ENCODE measurements around the gene AMN1.
"Not testable (repeated sequence)": the region's sequence is repeated elsewhere in the genome, so short reads cannot be mapped to it uniquely, and the experiment has no call there.

The AMN1 gene

DNA sequence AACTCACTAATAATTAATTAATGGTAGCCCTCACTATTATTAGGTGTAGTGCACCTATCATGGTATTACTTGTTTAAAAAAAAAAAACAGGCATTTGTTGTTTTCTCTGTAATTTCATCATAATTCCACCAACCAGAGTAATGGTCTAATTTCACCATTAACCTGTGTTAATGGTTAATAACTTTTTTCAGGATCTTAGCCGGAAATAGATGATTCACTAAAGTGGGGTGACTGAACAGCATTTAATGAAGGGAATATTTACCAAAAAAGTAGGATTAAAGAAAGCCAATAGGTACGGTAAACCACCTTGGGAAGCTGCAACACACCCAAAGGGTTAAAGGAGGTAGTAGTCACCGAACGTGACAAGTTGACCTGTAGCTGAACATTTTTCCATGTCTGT is 56.3 kb downstream of the AMN1 start:
- DNase-seq = no peak

DNA sequence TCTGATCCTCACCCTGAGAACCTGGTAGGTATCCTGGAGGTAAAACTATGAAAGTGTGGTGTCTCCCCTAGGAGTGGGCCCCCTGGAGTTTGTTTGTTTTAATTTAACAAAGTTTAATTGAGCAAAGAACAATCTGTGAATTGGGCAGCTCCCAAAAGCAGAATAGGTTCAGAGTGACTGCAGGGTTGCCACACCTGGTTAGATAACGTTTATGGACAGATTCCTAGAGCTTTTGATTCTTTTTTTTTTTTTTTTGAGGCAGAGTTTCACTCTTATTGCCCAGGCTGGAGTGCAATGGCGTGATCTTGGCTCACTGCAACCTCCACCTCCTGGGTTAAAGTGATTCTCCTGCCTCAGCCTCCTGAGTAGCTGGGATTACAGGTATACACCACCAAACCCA is 59.2 kb downstream of the AMN1 start:
- not testable (repeated sequence) for DNase-seq

DNA sequence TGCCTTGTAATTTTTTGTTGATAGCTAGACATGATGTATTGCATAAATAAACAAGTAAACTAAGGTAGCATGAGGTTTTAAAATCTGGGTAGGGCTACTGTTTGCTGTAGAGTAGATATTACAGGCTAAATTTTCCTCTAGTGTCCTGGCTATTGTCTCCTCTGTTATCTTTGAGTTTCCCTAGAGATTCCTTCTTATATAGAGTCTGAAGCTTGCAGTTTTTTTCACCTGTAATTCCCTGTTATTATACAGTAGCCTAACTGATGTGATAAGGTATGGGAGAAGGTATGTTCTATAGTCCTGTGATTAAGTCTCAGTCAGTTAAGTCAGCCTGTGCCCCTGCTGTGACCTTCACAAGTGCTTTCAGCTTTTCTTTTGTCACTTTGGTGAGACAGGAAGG is 59.8 kb downstream of the AMN1 start:
- no peak for DNase-seq

DNA sequence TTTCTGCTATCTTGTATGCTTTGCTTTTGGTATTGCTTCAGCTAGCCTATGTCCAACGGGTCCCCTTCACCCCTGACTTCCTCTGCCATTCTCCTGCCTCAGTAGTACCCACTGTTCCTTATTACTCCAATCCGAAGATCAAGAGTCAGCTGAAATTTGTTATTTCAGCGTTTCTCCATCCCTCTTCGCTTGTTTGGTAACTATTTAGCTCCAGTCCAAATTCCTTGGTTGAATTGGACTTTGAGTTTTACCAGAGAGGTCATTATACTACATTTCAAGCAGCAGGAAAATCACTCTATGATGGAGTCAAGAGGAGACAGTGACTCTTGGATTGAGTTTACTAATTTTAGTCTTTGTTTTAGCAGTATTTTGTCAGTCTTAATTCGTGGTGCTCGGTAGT is 64.8 kb downstream of the AMN1 start:
- no peak for DNase-seq

DNA sequence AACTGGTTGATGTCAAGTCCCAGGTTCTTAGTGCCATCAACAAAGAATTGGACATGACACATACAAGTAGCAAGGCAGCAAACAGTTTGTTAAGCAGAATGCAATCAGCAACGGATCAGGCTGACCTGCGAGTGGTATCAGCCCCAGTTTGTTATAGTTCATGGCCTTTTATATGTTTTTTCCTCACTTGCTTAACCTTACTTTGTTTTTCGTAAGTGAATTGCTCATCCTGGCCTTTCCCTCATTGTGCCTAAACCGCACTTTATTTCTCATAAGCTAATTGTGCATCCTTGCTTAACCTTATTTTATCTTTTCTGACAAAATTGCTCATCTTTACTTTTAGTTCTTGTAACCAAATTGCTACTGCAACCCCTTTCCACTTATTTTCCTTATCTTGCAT is 65.2 kb downstream of the AMN1 start:
- no peak for DNase-seq

DNA sequence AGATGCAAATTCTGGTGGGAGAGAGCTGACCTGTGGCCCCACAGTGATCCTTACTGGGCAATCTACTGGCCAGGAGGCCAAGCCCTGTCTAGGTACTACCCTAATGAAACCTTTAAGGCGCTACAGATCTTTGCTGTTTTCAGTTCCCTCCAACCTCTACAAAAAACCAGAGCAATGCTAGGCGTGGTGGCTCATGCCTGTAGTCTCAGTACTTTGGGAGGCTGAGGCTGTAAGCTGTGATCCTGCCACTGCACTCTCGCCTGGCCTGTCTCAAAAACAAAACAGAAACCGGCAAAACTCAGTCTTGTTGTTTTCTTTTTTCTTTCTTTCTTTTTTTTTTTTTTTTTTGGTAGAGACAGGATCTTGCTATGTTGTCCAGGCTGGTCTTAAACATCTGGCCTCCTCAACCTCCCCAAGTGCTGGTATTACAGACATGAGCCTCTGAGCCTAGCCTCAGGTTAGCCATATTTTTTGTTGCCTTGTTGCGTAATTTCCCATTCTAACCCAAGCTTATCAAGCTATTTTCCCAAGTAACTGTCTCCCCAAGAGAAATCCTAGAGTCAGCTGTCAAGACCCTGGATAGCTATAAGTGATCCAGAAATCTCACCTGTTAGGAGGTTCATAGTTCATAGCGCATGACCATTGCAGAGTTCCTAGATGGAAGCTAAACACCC is 66.5 kb downstream of the AMN1 start:
- DNase-seq = no peak

DNA sequence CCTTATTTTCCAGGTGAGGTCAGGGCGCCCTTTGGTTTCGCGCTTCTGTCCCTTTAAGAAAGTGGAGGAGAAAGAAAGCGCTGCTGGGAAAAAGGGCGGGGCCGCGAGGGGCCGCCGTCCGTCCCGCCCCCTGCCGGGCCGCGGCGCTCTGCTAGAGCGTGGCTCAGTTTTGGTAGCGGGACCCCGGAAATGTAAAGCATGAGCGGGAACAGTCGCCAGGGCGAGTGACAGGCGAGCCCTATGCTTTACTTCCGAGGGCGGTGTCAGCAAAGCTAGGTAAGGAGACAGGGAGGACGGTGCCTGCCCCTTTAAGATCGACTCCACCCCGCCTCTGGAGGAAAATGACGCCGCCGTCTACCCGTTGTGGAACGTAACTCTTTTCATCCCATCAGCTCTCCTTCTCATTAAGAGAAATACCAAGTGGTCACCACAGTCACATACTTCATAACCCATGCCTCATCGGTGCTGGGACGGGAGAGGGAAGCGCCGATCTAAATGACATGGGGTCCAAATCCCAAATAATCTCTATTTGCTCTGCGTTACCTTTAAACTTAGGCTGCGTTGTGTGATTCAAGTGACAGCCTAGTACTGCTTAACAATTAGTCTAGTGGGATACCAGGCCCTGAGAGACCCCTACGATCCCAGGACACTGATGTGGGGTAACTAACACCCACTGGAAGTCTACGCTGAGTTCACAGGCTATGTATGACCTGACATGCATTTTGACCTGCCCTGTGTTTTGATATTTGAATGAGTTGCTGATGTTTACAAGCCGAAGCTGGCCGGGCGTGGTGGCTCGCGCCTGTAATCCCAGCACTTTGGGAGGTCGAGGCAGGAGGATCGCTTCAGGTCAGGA is 69.5 kb downstream of the AMN1 start, which contains the start of gene ETFBKMT:
TSS of gene ETFBKMT (plus strand) at position 602 of the 856 bp plus-strand sequence. CDS start 2,266 bp downstream, outside the sequence.
- DNase-seq = peak; percentile 69

DNA sequence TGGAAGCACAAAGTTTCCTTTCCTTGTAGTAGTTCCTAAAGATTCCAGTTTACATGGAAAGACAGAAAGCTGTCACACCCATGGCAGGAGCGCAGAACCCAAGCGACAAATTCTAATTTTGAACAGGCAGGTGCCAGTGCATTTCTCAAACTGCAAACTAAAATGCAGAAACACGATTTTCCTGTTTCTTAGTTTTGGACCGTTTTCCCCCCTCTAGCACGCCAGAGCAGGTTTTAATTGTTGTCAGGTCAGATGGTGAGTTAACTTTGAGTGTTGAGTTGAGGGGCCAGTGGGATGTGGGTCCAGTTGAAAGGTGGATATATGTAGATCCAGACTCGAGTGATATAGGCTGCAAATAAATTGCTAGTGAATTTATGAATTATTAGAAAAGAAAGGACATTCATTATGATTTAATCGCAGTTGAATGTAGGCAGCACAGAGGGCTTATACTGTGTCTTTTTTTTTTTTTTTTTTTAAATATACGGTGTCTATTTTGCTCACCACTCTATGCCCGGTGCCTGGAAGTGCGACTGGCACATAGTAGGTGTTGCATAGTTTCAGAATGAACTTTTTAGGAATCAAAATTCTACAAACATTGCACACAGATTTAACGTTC is 70.2 kb downstream of the AMN1 start:
- DNase-seq = no peak

DNA sequence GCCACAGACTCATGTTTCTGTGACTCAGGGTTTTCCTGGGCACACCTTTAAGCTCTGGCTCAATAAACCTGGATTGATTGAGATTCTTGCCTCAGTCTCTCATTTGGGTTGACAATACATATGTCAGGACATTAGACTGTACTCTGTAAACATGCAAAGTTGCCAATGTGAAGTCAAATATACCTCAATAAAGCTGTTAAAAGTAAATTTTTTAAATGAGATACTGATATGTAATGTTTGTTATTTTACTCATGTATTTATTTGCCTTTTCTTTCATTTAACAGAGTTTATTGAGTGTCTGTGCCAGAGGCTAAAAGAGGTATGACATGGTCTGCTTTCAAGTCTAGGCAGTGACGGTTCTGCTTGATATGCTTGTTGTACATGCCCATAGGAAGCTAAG is 73.0 kb downstream of the AMN1 start:
- DNase-seq = no peak

DNA sequence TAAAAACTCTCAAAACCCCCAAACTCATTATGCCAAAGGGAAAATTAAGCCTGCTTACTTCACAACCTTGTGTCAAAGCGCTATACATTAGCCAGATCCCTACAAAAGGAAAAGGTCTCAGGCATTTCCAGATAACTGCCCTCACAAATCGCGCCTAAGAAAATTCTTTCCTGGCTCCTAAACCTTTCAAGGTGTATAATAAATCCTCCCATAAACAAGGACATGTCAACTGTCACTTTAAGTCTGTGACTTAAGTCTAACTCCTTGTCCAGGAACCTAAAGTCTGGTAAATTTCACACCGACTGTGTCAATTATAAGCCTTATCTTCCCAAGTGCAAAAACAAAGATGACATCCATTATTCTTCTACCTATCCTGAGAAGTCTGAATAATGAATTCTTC is 73.6 kb downstream of the AMN1 start:
- DNase-seq = no peak

DNA sequence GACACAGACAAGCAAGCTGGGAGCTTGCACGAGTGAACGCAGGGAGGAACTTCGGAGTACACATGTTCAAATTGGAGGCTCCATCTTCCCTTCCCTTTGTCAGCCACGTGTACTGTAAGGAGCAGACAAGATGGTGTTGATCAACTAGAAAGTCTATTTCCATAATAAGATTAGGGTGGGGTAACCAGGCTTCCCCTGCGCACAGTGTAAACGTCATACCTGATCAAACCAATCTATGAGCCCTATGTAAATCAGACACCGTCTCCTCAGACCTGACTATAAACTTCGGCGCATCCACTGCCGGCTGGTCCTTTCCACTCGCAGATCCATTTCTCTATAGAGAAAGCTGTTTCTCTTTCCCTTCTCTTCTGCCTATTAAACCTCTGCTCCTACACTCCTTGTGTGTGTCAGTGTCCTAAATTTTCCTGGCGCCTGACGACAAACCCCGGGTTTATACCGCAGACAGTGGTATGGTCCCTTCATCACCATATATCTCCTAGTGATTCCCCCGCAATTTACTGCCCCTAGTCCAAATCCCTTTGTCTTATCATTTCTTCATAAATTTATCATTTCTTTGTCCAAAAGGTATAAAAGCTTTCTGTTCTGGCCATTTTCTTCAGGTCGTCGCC is 76.8 kb downstream of the AMN1 start:
- peak; percentile 74 for DNase-seq

DNA sequence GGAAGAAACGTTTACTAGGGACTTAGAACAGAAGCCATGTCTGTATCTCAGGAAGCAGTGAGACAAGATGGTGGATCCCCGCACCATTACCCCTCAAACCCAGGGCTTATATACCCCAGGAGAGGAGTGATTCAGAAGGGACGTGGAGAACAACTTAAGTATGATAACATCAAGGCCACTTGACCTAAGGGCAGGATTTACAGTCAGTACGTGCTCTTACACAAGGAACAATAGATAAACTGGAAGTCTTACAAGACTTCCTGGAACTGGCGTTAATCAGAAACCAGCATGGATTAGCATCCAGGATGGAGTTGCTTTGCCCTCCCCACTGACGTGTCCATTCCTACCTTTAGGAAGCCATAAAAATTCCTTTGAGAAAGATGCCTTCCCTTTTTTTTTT is 77.9 kb downstream of the AMN1 start:
- no peak for DNase-seq

DNA sequence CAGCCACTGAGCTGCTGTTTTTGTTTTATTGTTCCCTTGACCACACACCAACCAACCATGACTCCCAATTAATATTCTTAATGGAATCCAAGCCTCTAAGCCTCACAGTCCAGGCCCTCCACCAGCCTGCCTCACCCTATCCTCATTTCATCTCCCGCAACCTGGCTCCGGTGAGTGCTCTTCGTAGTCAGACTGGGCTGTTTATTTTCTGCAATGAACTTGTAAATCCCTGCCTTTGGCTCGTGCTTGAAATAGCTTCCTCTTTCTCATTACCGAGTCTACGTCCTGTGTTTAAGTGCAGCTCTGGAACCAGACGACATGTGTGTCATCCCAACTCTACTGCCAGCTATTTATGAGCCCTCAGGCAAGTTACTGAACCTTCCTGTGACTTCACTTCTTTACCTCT is 81.7 kb downstream of the AMN1 start:
- no peak for DNase-seq

DNA sequence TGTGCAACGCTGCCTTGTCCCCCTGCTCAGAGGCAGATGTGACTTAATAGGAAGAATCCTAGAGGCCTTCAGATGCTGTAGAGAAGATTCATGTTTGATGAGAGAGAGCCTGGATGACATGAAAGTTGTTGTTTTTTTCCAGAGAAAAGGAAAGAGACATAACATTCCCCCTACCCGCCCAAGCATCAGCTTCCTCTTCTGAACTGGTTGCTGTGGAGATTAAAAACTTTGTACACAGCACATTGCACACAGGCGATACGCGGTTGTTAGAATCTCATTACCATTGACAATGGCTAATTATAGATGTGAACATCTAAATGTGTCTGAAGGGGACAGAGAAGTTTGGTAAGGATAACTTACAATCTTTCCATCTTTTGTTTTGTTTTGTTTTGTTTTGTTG is 82.9 kb downstream of the AMN1 start:
- DNase-seq = no peak

DNA sequence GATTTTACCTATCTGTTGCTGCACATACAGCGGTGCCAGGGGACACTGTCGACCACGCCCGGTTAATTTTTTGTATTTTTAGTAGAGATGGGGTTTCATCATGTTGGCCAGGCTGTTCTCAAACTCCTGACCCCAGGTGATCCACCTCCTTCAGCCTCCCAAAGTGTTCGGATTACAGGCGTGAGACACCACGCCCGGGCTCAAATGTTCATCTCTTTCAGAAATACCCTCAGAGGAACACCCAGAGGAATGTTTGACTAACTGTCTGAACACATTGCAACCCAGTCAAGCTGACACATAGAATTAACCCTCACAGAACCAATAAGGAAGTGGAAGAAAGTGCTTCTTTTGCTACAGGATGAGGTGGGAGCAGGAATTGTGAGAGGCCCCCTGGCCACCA is 84.3 kb downstream of the AMN1 start:
- no peak for DNase-seq

DNA sequence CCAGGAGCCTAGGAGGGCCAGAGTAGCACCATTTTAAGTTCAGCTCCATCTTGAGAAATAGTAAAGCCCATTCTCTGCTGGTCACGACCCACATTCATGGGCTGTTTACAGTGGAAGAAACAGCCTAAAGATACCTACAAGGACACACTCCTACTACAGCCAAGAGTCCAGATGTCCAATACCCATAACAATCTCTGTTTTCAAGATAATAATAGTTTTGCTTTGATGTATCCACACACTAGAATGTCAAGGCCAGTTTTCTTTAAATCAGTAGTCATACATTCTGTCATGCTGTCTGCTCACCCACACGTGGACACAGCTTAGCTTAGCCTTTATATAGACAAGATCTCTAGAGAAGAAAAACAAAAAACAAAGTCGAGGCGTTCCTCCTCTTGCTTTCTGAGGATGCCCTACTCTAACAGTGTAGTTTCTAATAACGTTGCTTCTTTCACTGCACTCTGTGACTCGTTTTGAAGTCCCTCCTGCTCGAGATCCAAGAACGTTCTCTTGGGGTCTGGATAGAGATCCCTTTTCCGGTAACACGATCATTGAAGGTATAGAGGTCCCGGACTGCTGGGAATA is 87.2 kb downstream of the AMN1 start:
- DNase-seq = no peak

DNA sequence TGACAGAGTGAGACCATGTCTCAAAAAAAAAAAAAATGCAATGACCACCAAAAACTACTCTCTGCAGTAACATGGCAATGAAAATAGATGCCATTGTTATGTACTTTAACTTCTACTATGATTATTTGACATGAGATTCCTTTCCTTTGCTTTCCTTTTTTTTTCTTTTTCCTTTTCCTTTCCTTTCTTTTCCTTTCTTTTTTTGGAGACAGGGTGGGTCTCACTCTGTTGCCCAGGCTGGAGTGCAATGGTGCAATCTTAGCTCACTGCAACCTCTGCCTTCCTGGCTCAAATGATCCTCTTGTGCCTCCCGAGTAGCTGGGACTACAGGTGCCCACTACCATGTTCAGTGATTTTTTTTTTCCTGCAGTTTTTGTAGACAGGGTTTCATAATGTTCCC is 94.2 kb downstream of the AMN1 start:
- DNase-seq = no peak

DNA sequence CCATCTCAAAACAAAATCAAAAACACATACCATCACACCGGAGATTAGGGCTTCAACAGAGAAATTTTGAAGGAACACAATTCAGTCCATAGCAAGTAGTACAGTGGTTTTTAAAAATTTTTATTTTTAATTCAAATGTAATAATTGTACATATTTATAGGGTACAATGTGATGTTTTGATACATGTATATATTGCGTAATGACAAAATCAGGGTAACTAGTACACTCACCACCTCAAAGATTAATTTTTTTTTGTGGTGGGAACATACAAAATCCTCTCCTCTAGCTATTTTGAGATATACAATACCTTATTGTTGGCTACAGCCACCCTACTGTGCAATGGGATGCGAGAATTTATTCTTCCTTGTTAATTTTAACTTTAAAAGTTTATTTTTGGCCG is 95.4 kb downstream of the AMN1 start:
- no peak for DNase-seq

DNA sequence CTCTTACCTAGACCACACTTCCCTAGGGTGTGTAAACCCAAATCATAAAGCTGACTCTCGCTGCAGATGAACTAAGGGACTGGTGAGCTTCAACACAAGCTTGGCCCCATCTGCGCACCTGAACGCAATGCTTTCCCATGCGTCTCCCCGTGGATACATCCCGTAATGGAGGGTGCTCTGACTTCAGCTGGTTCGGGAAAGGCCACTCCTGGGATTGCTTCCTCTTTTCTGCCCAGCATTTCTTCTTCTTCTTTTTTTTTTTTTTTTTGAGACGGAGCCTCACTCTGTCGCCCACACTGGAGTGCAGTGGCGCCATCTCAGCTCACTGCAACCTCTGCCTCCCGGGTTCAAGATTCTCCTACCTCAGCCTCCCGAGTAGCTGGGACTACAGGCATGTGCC is 97.0 kb downstream of the AMN1 start:
- DNase-seq = no peak

DNA sequence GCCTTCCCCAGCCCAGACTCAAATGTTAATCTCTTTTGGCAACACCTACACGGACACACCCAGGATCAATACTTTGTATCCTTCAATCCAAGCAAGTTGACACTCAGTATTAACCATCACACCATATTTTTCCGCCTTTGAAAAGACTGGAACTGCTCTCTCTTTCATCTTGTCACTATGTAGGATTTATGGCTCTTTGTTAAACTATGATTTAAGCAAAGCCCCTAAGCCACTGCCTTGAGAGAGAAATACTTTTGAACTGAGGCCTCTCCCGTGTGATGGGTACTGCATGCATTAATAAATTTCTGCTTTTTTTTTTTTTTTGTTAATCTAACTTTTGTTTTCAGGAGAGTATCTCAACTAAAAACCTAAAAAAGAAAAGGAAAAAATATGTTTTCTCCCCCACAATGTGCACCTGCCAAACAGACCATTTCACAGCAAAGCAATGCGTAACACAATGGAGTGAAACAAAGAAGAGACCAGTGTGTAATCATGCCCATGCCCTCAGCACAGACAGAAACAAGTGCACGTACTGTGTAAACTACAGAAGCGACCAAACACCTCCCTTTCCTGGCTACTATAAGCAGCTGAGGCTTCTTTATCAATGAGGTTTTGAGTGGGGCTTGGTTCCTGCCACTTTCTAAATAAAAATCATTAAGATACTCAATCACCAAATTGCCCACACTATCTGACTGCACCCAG is 97.6 kb downstream of the AMN1 start:
- DNase-seq = no peak

DNA sequence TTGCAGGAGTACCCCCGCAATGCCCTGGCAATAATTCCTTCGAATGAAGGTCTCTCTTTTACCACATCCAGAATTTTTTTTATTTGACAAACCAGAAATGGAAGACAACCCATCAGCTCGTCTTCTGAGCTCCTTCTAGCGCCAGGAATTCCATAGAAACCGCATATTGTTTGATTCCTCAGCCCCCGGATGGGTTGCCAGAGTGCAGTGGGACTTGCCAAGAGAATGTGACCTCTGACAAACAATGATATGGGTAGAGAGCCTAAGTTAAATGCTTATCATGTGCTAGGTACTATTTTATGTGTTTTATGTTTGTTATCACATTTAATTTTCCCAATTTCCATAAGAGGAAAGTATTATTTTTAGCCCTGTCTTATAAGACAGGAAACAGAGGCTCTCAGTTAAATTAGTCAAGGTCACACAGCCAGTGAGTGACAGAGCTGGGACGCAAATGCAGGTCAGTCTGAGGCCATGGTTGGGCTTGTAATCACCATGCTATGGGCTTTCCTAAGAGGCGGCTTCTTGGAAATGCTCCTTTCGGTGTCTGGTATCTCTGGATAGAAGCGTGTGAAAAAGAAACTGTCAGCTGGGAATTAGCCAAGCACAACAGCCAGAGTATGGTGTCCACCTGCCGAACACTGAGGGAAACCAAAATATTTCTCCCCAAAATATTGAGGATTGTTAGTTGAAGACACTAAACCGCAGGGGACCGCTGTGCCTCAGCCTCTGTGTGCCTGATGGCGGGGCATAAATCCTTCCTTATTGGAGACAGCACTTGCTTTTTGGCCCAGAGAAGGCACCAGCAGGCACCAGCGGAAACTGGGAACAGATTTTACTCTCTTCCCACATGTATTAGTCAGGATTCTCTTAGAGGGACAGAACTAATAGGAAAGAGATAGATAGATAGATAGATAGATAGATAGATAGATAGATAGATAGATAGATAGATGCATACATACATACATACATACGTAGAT is 98.8 kb downstream of the AMN1 start:
- DNase-seq = no peak
